GM11168 (cell line): ENCODE results near the gene DOCK4.

Source experiments
- in situ Hi-C: fragments of 300-500 bp; cut with MboI; formaldehyde crosslinking; loops from one replicate; pipeline ENCODE4 v1.12.0; 2022; ENCODE audit warnings: low sequenced_read_pairs; ENCODE audit not compliant: unreplicated experiment

Gene DOCK4

GRCh38 chr7:111987886-111988285 is 218.3 kb downstream of the DOCK4 start:
- in situ Hi-C loops = no loop called here

GRCh38 chr7:111987115-111987826 is 218.9 kb downstream of the DOCK4 start:
- in situ Hi-C loops = no loop called here

GRCh38 chr7:111986601-111987000 is 219.6 kb downstream of the DOCK4 start:
- in situ Hi-C loops = no loop called here

GRCh38 chr7:111985798-111986197 is 220.4 kb downstream of the DOCK4 start:
- in situ Hi-C loops = no loop called here

- in situ Hi-C loops = no loop called here
Observed at GRCh38 chr7:111982804-111983203, 223.4 kb downstream of the DOCK4 start.

- in situ Hi-C loops = no loop called here
Observed at GRCh38 chr7:111982133-111982532, 224.1 kb downstream of the DOCK4 start.

GRCh38 chr7:111980725-111981124 is 225.5 kb downstream of the DOCK4 start:
- in situ Hi-C loops = no loop called here

- in situ Hi-C loops = no loop called here
Observed at GRCh38 chr7:111975346-111975745, 230.9 kb downstream of the DOCK4 start.

- in situ Hi-C loops = no loop called here
Observed at GRCh38 chr7:111960984-111961383, 245.2 kb downstream of the DOCK4 start.

- in situ Hi-C loops = no loop called here
Observed at GRCh38 chr7:111958896-111959295, 247.3 kb downstream of the DOCK4 start.

- in situ Hi-C loops = no loop called here
Observed at GRCh38 chr7:111958431-111958830, 247.8 kb downstream of the DOCK4 start.

GRCh38 chr7:111955616-111956015 is 250.6 kb downstream of the DOCK4 start:
- in situ Hi-C loops = no loop called here

GRCh38 chr7:111954474-111955381 is 251.5 kb downstream of the DOCK4 start:
- in situ Hi-C loops = no loop called here

GRCh38 chr7:111954056-111954455 is 252.1 kb downstream of the DOCK4 start:
- in situ Hi-C loops = no loop called here

- in situ Hi-C loops = no loop called here
Observed at GRCh38 chr7:111953611-111954010, 252.6 kb downstream of the DOCK4 start.

GRCh38 chr7:111952783-111953182 is 253.4 kb downstream of the DOCK4 start:
- in situ Hi-C loops = no loop called here

- in situ Hi-C loops = no loop called here
Observed at GRCh38 chr7:111951052-111951451, 255.1 kb downstream of the DOCK4 start.

- in situ Hi-C loops = no loop called here
Observed at GRCh38 chr7:111942450-111943081, 263.6 kb downstream of the DOCK4 start.

- in situ Hi-C loops = no loop called here
Observed at GRCh38 chr7:111937163-111937562, 269.0 kb downstream of the DOCK4 start.

GRCh38 chr7:111933609-111934008 is 272.6 kb downstream of the DOCK4 start:
- in situ Hi-C loops = no loop called here

GRCh38 chr7:111931958-111932357 is 274.2 kb downstream of the DOCK4 start:
- in situ Hi-C loops = no loop called here
